Activated CD4-positive, alpha-beta T cell treated with anti-CD3 and anti-CD28 coated beads, Interleukin-2, amount 50 U/mL, for 1 hour (primary cell): ENCODE data around the gene SLC22A15.

Source experiments
- DNase-seq: peaks from one replicate; pipeline ENCODE4 v3.0.0-alpha.2; 2020

Gene SLC22A15

GRCh38 chr1:116110567-116111523 lies 134.5 kb downstream of the SLC22A15 start, which contains the start of gene MAB21L3:
Gene MAB21L3, plus strand, starts transcription at chr1:116111399. Its CDS starts 1,217 bp downstream, at chr1:116112616.
- DNase-seq = no peak

- DNase-seq = no peak
These were observed 135.3 kb downstream of the SLC22A15 start for GRCh38 chr1:116111524-116112021.

- no peak for DNase-seq
These were observed 136.3 kb downstream of the SLC22A15 start for GRCh38 chr1:116112388-116113140.

- no peak for DNase-seq
These were observed 137.3 kb downstream of the SLC22A15 start for GRCh38 chr1:116113615-116114014.

- no peak for DNase-seq
These were observed 139.4 kb downstream of the SLC22A15 start for GRCh38 chr1:116115476-116116439.

GRCh38 chr1:116118471-116118870 lies 142.2 kb downstream of the SLC22A15 start:
- no peak for DNase-seq
